Thoracic aorta (tissue), 2 donors: Measurements from ENCODE around the gene CRIP2. TPM values are rescaled to one million over a fixed set of nuclear protein-coding genes. Genes with fewer than 3 reads are reported as not detected.

Experiments
- ATAC-seq: fragments of 150-250 bp; one replicate; pipeline ENCODE4 v1.8.0; 2017; ENCODE audit warnings: low read depth; ENCODE audit not compliant: insufficient number of reproducible peaks, low FRiP score
- DNase-seq: peaks from one replicate; pipeline ENCODE4 v3.0.0-alpha.2; 2020; ENCODE audit warnings: low spot score
- H3K27ac ChIP-seq, 2 donors: fragments of 200-600 bp; sonication (generic); 1 replicate in 1 of 2; 2 replicates in 1 of 2; pipeline ENCODE4 v1.5.1; 2016; ENCODE audit warnings: mild to moderate bottlenecking in 2 of 2, moderate library complexity in 2 of 2
- H3K27me3 ChIP-seq: fragments of 200-600 bp; sonication (generic); replicated peaks from 2 replicates; pipeline ENCODE4 v1.6.0; 2016; ENCODE audit warnings: mild to moderate bottlenecking; ENCODE audit not compliant: insufficient read depth
- H3K36me3 ChIP-seq: fragments of 200-600 bp; sonication (generic); one replicate; pipeline ENCODE4 v1.5.1; 2016
- H3K4me1 ChIP-seq, 2 donors: fragments of 200-600 bp; sonication (generic); 1 replicate in 1 of 2; 2 replicates in 1 of 2; pipeline versions ENCODE4 v1.5.1 to v1.6.0; 2016; ENCODE audit warnings: low read depth in 2 of 2, mild to moderate bottlenecking in 1 of 2; ENCODE audit not compliant: control insufficient read depth in 1 of 2
- H3K4me3 ChIP-seq: fragments of 200-600 bp; sonication (generic); 2 replicates; pipeline ENCODE4 v1.5.1; 2016; ENCODE audit warnings: mild to moderate bottlenecking
- H3K9me3 ChIP-seq: fragments of 200-600 bp; sonication (generic); 2 replicates; pipeline ENCODE4 v1.5.1; 2016
- total RNA-seq, 2 donors: library from RNA; depleted of rRNA; stranded (reverse); fragments of >200 nt; gene quantifications; one replicate each; pipeline versions ENCODE4 v1.1.0 to v1.2.3, GENCODE V29; 2016
- TF ChIP-seq, protein P1 (sequence below): fragments of 200-600 bp; sonication (generic); IDR thresholded peaks from one replicate; pipeline ENCODE4 v1.5.1; 2019; ENCODE audit warnings: antibody characterized with exemption

CRIP2 gene
- total RNA-seq, 2 donors from 2014 or later, result 307 to 748 TPM

DNA sequence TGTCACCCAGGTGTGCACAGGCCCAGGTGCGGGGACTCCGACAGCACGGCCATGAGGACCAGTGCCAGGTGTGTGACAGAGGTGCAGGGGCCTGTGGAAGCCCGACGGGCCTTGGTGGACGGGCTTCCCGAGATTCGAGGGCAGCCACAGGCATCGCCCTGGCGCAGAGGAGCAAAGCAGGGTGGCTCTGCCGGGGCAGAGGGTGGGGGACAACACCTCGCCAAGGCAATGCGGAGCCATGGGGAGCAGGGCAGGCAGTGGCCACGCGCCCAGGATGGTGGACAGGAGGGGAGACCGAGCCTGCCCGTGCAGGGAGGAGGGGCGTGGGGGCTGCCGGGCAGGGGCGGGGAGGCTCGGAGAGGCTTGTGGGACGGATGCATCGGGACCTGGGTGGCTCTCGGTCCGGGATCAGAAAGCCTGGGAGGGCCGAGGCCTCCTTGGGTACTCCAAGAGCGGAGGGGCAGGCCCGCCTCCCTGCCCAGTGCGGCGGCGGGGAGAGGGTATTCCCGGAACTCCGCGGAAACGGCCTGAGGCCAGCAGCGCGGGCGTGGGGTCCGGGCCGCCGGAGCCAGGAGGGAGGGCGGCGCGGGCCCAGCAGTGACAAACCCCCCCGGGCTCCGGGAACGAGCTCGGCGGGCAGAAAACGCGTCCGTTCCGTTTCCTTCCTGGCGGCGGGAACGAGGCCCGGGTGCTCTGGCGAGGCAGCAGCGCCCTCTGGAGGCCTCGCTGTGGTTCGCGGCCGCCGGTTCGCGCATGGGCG is 53.4 kb downstream of the CRIP2 start:
- Histone ChIP-seq H3K36me3 (no peaks in the 10 kb centered on the region), H3K4me1 (peaks cover 23 to 25% of the 10 kb centered on the region in 2 donors), H3K9me3 (no peaks in the 10 kb centered on the region), H3K27ac (no peak overlapping the region), H3K27me3 (no peaks in the 10 kb centered on the region), H3K4me3 (peak overlapping the region; percentile 78)
- DNase-seq (no peak), ATAC-seq (no peak)
- TF ChIP-seq, protein P1, sequence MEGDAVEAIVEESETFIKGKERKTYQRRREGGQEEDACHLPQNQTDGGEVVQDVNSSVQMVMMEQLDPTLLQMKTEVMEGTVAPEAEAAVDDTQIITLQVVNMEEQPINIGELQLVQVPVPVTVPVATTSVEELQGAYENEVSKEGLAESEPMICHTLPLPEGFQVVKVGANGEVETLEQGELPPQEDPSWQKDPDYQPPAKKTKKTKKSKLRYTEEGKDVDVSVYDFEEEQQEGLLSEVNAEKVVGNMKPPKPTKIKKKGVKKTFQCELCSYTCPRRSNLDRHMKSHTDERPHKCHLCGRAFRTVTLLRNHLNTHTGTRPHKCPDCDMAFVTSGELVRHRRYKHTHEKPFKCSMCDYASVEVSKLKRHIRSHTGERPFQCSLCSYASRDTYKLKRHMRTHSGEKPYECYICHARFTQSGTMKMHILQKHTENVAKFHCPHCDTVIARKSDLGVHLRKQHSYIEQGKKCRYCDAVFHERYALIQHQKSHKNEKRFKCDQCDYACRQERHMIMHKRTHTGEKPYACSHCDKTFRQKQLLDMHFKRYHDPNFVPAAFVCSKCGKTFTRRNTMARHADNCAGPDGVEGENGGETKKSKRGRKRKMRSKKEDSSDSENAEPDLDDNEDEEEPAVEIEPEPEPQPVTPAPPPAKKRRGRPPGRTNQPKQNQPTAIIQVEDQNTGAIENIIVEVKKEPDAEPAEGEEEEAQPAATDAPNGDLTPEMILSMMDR, result peak; percentile 89

DNA sequence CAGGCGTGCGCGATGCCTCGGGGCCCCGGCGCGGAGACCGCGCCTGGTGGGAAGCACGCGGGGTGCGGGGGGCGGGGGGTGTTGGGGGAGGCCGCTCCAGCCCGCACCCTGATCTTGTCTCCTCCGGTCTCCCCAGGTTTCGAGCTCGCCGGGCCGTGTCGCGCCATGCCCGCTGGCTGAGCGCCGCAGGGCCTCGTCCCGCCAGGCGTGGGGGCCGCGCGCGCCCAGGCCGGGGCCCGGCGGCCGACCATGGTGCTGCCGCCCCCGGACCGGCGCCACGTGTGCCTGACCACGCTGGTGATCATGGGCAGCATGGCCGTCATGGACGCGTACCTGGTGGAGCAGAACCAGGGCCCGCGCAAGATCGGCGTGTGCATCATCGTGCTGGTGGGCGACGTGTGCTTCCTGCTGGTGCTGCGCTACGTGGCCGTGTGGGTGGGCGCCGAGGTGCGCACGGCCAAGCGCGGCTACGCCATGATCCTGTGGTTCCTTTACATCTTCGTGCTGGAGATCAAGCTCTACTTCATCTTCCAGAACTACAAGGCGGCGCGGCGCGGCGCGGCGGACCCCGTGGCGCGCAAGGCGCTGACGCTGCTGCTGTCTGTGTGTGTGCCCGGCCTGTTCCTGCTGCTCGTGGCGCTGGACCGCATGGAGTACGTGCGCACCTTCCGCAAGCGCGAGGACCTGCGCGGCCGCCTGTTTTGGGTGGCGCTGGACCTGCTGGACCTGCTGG is 54.1 kb downstream of the CRIP2 start:
- Histone ChIP-seq H3K4me1 (peaks cover 23 to 25% of the 10 kb centered on the region in 2 donors), H3K4me3 (peak overlapping the region; percentile 78), H3K27ac (no peak overlapping the region), H3K27me3 (no peaks in the 10 kb centered on the region), H3K36me3 (no peaks in the 10 kb centered on the region), H3K9me3 (no peaks in the 10 kb centered on the region)
- ATAC-seq (no peak), DNase-seq (no peak)
- TF ChIP-seq, protein P1, result no peak

- no peaks in the 10 kb centered on the region for H3K36me3 ChIP-seq
Observed at GRCh38 chr14:105529319-105529568, 54.6 kb downstream of the CRIP2 start.

More at GRCh38 chr14:105529319-105529568, 54.6 kb downstream of the CRIP2 start:
- TF ChIP-seq, protein P1, result no peak
- Histone ChIP-seq H3K27me3 (no peaks in the 10 kb centered on the region), H3K9me3 (no peaks in the 10 kb centered on the region), H3K4me1 (peaks cover 23 to 25% of the 10 kb centered on the region in 2 donors), H3K4me3 (peak overlapping the region; percentile 78), H3K27ac (no peak overlapping the region)
- no peak for ATAC-seq
- DNase-seq, result no peak

Other genes starting within 250 kb of the CRIP2 start
- gene BTBD6, start 226.3 kb upstream of the CRIP2 start, total RNA-seq, result 10 to 100 TPM; 45.9 to 73.5 TPM
- 10 to 100 TPM; 49.4 to 80.5 TPM for gene BRF1, start 173.8 kb upstream of the CRIP2 start, total RNA-seq
- gene PACS2, start 160.1 kb upstream of the CRIP2 start, total RNA-seq, result 100 to 1,000 TPM in 1 of 2 donors, 10 to 100 TPM in 1; 80.4 to 125 TPM
- not detected for gene TEX22, start 76.3 kb upstream of the CRIP2 start, total RNA-seq
- gene MTA1, start 55.0 kb upstream of the CRIP2 start, total RNA-seq, result 10 to 100 TPM; 77.2 to 84.1 TPM
- gene CRIP1, start 12.1 kb downstream of the CRIP2 start, total RNA-seq, result 100 to 1,000 TPM in 1 of 2 donors, 10 to 100 TPM in 1; 75.4 to 325 TPM
- gene TEDC1, start 16.4 kb downstream of the CRIP2 start, total RNA-seq, result 10 to 100 TPM in 1 of 2 donors, 1 to 10 TPM in 1; 7.8 to 42.1 TPM
- 1 to 10 TPM; 2.6 to 5.5 TPM for gene TMEM121, start 51.8 kb downstream of the CRIP2 start, total RNA-seq